ENCODE data around the gene CHRNA9. TPM values are rescaled to one million over a fixed set of nuclear protein-coding genes. Genes with fewer than 3 reads are reported as not detected.

Gene CHRNA9, protein sequence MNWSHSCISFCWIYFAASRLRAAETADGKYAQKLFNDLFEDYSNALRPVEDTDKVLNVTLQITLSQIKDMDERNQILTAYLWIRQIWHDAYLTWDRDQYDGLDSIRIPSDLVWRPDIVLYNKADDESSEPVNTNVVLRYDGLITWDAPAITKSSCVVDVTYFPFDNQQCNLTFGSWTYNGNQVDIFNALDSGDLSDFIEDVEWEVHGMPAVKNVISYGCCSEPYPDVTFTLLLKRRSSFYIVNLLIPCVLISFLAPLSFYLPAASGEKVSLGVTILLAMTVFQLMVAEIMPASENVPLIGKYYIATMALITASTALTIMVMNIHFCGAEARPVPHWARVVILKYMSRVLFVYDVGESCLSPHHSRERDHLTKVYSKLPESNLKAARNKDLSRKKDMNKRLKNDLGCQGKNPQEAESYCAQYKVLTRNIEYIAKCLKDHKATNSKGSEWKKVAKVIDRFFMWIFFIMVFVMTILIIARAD
- total RNA-seq = not detected in 2 replicates

GRCh38 chr4:40334591-40335524, at the start of gene CHRNA9:
CHRNA9 (plus strand) TSS chr4:40335333; CDS start chr4:40335468, 135 bp downstream.

Other genes with a start within 250 kb of the CHRNA9 start
- gene RHOH, start 138.3 kb upstream of the CHRNA9 start, total RNA-seq = not detected in 2 replicates

All from cardiac ventricle fibroblast (primary cell).